ENCODE results near the gene NAA11. TPM values are rescaled to one million over a fixed set of nuclear protein-coding genes. Genes with fewer than 3 reads are reported as not detected.

The NAA11 gene
- total RNA-seq = not detected
- long read RNA-seq = 0 reads

DNA sequence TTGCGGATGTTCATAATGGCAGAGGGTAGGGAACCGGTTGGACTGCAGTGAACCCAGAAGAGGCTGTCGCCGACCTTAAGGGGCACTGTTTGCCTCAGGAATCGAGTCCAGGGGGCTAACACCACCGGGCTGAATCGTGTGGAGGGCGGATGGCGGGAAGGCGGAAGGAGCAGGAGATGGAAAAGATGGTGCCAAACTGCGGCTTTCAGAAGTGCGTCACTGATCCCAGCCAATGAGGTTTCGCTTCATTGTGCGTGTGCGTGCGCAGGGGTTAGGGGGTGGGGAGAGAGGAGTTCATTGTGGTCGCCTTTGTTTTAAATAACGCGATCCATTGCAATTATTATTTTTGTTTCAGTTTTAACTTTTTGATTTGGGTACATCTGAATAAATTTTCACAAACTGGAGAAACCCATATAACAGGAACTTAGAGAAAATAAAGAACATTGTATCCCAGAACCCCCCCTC lies at the start of gene NAA11:
Gene NAA11, minus strand, starts transcription at position 198 of the 465 bp plus-strand sequence. Its CDS starts 184 bp downstream, at position 14.
- no peak within 1 kb of the TSS for H3K27ac ChIP-seq (replicated peaks)
- H3K36me3 ChIP-seq = no peaks in the 10 kb centered on the region
- H3K4me3 ChIP-seq = no peak within 1 kb of the TSS
- DNase-seq = no peak
- peaks cover 6% of the 10 kb centered on the region for H3K9me3 ChIP-seq (replicated peaks)
- TF ChIP-seq, protein P1, sequence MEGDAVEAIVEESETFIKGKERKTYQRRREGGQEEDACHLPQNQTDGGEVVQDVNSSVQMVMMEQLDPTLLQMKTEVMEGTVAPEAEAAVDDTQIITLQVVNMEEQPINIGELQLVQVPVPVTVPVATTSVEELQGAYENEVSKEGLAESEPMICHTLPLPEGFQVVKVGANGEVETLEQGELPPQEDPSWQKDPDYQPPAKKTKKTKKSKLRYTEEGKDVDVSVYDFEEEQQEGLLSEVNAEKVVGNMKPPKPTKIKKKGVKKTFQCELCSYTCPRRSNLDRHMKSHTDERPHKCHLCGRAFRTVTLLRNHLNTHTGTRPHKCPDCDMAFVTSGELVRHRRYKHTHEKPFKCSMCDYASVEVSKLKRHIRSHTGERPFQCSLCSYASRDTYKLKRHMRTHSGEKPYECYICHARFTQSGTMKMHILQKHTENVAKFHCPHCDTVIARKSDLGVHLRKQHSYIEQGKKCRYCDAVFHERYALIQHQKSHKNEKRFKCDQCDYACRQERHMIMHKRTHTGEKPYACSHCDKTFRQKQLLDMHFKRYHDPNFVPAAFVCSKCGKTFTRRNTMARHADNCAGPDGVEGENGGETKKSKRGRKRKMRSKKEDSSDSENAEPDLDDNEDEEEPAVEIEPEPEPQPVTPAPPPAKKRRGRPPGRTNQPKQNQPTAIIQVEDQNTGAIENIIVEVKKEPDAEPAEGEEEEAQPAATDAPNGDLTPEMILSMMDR (IDR thresholded peaks at IDR 0.05; ENCODE audit: borderline replicate concordance) = no peak
- H3K4me1 ChIP-seq = no peaks in the 10 kb centered on the region
- H3K27me3 ChIP-seq (ENCODE audit: low read depth) = no peaks in the 10 kb centered on the region
- intact Hi-C loops (cut with micrococcal nuclease) = no loop called here

DNA sequence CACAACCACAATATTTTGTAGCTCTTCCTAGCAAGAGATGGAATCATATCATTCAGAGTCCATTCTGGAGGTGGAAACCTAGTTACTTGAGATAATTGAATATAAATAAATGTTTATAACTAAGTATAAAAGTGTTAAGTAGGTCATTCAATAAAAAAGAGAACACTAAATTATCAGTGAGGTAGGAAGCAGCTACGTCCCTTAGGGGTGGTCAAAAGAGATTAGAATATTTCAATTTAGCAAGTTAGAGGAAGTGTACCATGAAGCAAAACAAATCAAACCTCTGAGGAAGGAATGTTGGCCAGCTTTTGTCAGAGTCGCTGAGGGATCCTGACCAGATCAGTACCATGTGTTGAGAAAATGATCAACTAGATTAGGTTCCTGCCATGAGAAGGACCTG lies 44.2 kb upstream of the NAA11 start:
- H3K27ac ChIP-seq (replicated peaks) = no peak overlapping the region
- H3K27me3 ChIP-seq (ENCODE audit: low read depth) = no peaks in the 10 kb centered on the region
- no peak overlapping the region for H3K4me3 ChIP-seq
- no peaks in the 10 kb centered on the region for H3K4me1 ChIP-seq
- H3K9me3 ChIP-seq (replicated peaks) = peaks cover 6% of the 10 kb centered on the region
- no peaks in the 10 kb centered on the region for H3K36me3 ChIP-seq
- no peak for DNase-seq
- TF ChIP-seq, protein P1 (IDR thresholded peaks at IDR 0.05; ENCODE audit: borderline replicate concordance) = no peak
- intact Hi-C loops (cut with micrococcal nuclease) = no loop called here

DNA sequence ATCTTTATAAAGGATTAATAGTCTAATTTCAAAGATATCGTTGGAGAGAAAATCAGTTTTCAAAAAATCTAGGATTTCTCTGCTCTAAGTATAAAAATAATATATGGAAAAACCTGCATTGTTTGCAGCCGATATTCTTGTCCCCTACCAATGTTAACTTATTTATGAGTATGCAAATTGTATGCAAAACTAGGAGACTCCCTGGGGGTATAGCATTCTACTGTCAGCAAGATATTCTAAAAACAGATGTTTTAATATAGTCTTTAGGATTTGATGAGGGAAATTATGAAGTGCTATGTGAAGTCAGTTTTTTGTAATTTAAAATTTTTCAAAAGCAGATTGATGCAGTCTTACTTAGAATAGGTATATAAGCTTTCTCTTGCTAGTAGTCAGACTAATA lies 41.2 kb upstream of the NAA11 start:
- intact Hi-C loops (cut with micrococcal nuclease) = no loop called here
- H3K27ac ChIP-seq (replicated peaks) = no peak overlapping the region
- no peaks in the 10 kb centered on the region for H3K36me3 ChIP-seq
- TF ChIP-seq, protein P1 (IDR thresholded peaks at IDR 0.05; ENCODE audit: borderline replicate concordance) = no peak
- H3K27me3 ChIP-seq (ENCODE audit: low read depth) = no peaks in the 10 kb centered on the region
- no peaks in the 10 kb centered on the region for H3K4me1 ChIP-seq
- H3K4me3 ChIP-seq = no peak overlapping the region
- no peak for DNase-seq
- no peaks in the 10 kb centered on the region for H3K9me3 ChIP-seq (replicated peaks)

DNA sequence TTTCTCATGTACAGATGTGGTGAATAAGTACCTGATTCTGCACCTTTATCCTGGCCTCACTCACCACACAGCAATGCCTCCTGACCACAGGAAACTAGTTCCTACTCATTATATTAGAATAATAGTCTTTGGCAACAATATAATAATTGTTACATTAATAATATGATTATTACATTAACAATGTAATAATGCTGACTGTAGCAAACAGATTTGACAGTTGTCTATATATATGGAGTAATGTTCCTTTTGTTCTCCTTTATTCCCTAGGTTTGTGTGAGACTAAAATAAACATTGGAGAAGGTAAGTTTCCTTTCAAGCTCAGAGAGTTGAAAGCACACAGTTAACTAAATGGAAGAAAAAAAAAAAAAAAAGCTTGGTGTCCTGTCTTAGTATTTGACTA lies 40.6 kb upstream of the NAA11 start:
- TF ChIP-seq, protein P1 (IDR thresholded peaks at IDR 0.05; ENCODE audit: borderline replicate concordance) = no peak
- Histone ChIP-seq H3K27ac (replicated peaks) (no peak overlapping the region), H3K9me3 (replicated peaks) (no peaks in the 10 kb centered on the region), H3K27me3 (ENCODE audit: low read depth) (no peaks in the 10 kb centered on the region), H3K4me1 (no peaks in the 10 kb centered on the region), H3K4me3 (no peak overlapping the region), H3K36me3 (no peaks in the 10 kb centered on the region)
- no peak for DNase-seq
- intact Hi-C loops (cut with micrococcal nuclease) = no loop called here

DNA sequence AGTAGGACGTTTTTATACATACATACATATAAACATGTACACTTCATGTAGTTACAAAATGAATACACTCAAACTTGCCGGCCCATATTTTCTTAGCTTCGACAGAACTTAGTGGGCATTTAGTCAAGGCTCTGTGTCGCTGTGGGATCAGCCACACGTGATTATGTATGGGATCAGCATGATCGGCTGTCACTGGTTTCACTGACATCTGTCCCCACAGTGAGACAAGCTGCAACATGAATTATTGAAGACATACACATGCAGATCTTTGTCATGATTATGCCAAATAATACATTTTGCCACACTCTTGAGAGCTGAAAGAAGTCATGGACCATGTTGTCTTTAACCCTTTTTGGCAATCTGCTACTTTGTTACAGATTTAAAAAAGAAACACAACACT lies 38.2 kb upstream of the NAA11 start:
- intact Hi-C loops (cut with micrococcal nuclease) = no loop called here
- H3K36me3 ChIP-seq = no peaks in the 10 kb centered on the region
- TF ChIP-seq, protein P1 (IDR thresholded peaks at IDR 0.05; ENCODE audit: borderline replicate concordance) = no peak
- no peak overlapping the region for H3K4me3 ChIP-seq
- no peak for DNase-seq
- no peak overlapping the region for H3K27ac ChIP-seq (replicated peaks)
- no peaks in the 10 kb centered on the region for H3K9me3 ChIP-seq (replicated peaks)
- H3K4me1 ChIP-seq = no peaks in the 10 kb centered on the region
- no peaks in the 10 kb centered on the region for H3K27me3 ChIP-seq (ENCODE audit: low read depth)

Measured in left ventricle myocardium inferior (tissue), 1 donor.